ENCODE measurements around the gene CR1. TPM values are rescaled to one million over a fixed set of nuclear protein-coding genes. Genes with fewer than 3 reads are reported as not detected.
A peak's percentile ranks its signal among the peaks of the same experiment; 100 is the strongest.
"Not testable (repeated sequence)": the region's sequence is repeated elsewhere in the genome, so short reads cannot be mapped to it uniquely, and the experiment has no call there.

Gene CR1
- total RNA-seq, 1 donor from 2014 or later: 0.51 TPM

DNA sequence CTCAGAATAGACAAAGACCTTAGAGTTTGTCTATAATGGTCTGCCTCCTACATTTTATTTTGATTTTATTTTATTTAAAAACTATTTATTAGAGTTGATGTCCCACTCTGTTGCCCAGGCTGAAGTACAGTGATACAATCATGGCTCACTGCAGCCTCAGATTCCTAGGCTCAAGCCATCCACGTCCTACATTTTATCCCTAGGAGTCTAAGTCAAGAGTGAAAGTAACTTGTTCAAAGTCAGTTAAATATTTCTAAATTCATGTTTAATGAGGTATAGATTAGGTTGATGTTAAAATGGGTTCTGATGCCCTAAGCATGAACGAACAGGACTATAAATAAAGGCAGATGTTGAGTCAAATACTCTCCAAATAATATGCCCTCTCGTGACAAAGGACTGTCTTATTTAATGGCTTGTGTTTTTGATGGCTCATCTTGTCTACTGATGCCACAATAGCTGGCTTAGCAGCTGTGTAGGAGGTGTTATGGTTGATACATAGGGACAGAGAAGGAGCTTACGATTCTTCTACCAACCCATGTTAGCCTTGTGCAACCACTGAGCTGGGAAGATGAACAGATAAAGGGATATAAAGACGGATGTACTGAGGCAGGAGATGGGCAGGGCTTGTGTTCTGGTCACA lies 83.0 kb downstream of the CR1 start:
- H3K9me3 Mint-ChIP-seq (ENCODE audit: unreplicated experiment): no peaks in the 10 kb centered on the region
- no peak overlapping the region for H3K27ac Mint-ChIP-seq (ENCODE audit: unreplicated experiment)
- no peaks in the 10 kb centered on the region for H3K27me3 Mint-ChIP-seq (ENCODE audit: unreplicated experiment)
- no peaks in the 10 kb centered on the region for H3K36me3 Mint-ChIP-seq (ENCODE audit: low read depth, unreplicated experiment)
- H3K4me3 Mint-ChIP-seq (ENCODE audit: unreplicated experiment): no peak overlapping the region
- peaks cover 10% of the 10 kb centered on the region for H3K4me1 Mint-ChIP-seq (ENCODE audit: unreplicated experiment)
- DNase-seq (ENCODE audit: low spot score): no peak
- TF ChIP-seq, protein P1, sequence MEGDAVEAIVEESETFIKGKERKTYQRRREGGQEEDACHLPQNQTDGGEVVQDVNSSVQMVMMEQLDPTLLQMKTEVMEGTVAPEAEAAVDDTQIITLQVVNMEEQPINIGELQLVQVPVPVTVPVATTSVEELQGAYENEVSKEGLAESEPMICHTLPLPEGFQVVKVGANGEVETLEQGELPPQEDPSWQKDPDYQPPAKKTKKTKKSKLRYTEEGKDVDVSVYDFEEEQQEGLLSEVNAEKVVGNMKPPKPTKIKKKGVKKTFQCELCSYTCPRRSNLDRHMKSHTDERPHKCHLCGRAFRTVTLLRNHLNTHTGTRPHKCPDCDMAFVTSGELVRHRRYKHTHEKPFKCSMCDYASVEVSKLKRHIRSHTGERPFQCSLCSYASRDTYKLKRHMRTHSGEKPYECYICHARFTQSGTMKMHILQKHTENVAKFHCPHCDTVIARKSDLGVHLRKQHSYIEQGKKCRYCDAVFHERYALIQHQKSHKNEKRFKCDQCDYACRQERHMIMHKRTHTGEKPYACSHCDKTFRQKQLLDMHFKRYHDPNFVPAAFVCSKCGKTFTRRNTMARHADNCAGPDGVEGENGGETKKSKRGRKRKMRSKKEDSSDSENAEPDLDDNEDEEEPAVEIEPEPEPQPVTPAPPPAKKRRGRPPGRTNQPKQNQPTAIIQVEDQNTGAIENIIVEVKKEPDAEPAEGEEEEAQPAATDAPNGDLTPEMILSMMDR (IDR thresholded peaks at IDR 0.05; ENCODE audit: unreplicated experiment): no peak

DNA sequence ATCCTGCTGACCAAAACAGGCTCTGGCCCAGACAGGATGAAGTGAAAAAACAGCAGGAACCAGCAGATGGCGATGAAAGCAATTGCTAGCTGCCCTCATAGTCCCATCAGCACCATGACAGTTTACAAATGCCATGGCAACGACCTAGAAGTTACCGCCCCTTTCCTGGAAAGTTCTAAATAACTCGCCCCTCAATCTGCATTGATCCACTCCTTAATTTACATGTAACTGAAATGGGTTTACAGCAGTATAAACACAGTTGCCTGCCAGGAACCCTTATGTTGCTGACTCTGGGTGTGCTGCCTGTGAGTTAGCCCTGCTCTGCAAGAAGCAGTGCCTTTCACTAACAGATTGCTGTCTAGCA lies 83.5 kb downstream of the CR1 start:
- H3K9me3 Mint-ChIP-seq (ENCODE audit: unreplicated experiment): no peaks in the 10 kb centered on the region
- H3K4me1 Mint-ChIP-seq (ENCODE audit: unreplicated experiment): peaks cover 10% of the 10 kb centered on the region
- TF ChIP-seq, protein P1 (IDR thresholded peaks at IDR 0.05; ENCODE audit: unreplicated experiment): peak; percentile 53
- H3K27ac Mint-ChIP-seq (ENCODE audit: unreplicated experiment): peak overlapping the region; percentile 81
- DNase-seq (ENCODE audit: low spot score): peak; percentile 75
- H3K36me3 Mint-ChIP-seq (ENCODE audit: low read depth, unreplicated experiment): no peaks in the 10 kb centered on the region
- H3K4me3 Mint-ChIP-seq (ENCODE audit: unreplicated experiment): no peak overlapping the region
- H3K27me3 Mint-ChIP-seq (ENCODE audit: unreplicated experiment): no peaks in the 10 kb centered on the region

DNA sequence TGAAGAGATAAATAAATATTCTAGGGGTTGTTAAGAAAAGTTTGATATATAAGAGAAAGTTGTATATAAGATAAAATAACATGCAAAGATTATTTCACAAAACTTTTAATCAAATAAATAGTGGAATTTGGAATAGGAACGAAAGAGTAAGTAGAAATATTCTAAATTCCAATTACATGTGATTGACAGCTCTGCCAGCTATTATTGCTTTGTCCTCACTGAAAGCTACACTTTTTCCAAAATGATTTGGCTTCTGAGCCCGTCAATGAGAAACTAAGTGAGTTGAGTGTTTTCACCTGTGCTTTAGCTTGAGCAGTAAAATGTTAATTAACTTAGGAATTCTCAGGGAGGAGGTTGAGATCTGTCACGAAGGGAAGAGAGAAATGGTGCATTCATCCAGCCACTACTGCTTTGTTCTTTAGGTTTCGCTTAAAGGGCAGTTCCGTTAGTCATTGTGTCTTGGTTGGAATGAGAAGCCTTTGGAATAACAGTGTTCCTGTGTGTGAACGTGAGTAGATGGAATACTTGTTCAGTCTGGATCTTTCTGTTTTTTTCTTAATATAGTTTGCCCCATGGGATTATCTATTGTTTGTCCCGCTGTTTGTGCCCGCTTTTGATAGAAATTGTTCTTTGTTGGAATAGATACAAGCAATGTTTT lies 85.7 kb downstream of the CR1 start:
- H3K4me1 Mint-ChIP-seq (ENCODE audit: unreplicated experiment): peaks cover 10% of the 10 kb centered on the region
- TF ChIP-seq, protein P1 (IDR thresholded peaks at IDR 0.05; ENCODE audit: unreplicated experiment): no peak
- H3K27ac Mint-ChIP-seq (ENCODE audit: unreplicated experiment): no peak overlapping the region
- no peaks in the 10 kb centered on the region for H3K36me3 Mint-ChIP-seq (ENCODE audit: low read depth, unreplicated experiment)
- no peak overlapping the region for H3K4me3 Mint-ChIP-seq (ENCODE audit: unreplicated experiment)
- peaks cover 3% of the 10 kb centered on the region for H3K27me3 Mint-ChIP-seq (ENCODE audit: unreplicated experiment)
- H3K9me3 Mint-ChIP-seq (ENCODE audit: unreplicated experiment): no peaks in the 10 kb centered on the region
- DNase-seq (ENCODE audit: low spot score): no peak

DNA sequence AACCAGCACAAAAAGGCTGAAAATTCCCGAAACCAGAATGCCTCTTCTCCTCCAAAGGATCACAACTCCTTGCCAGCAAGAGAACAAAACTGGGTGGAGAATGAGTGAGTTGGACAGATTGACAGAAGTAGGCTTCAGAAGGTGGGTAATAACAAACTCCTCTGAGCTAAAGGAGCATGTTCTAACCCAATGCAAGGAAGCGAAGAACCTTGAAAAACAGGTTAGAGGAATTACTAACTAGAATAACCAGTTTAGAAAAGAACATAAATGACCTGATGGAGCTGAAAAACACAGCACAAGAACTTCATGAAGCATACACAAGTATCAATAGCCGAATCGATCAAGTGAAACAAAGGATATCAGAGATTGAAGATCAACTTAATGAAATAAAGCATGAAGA lies 93.5 kb downstream of the CR1 start:
- H3K4me3 Mint-ChIP-seq (ENCODE audit: unreplicated experiment); DNase-seq (ENCODE audit: low spot score); H3K9me3 Mint-ChIP-seq (ENCODE audit: unreplicated experiment); H3K27ac Mint-ChIP-seq (ENCODE audit: unreplicated experiment); H3K4me1 Mint-ChIP-seq (ENCODE audit: unreplicated experiment); H3K36me3 Mint-ChIP-seq (ENCODE audit: low read depth, unreplicated experiment); H3K27me3 Mint-ChIP-seq (ENCODE audit: unreplicated experiment): not testable (repeated sequence)

DNA sequence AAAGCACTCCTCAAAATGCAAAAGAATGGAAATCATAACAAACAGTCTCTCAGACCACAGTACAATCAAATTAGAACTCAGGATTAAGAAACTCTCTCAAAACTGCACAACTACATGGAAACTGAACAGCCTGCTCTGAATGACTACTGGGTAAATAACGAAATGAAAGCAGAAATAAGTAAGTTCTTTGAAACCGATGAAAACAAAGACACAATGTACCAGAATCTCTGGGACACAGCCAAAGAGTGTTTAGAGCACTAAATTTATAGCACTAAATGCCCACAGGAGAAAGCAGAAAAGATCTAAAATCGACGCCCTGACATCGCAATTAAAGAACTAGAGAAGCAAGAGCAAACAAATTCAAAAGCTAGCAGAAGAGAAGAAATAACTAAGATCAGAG lies 95.2 kb downstream of the CR1 start:
- not testable (repeated sequence) for DNase-seq (ENCODE audit: low spot score); H3K27ac Mint-ChIP-seq (ENCODE audit: unreplicated experiment); H3K36me3 Mint-ChIP-seq (ENCODE audit: low read depth, unreplicated experiment); H3K9me3 Mint-ChIP-seq (ENCODE audit: unreplicated experiment); H3K27me3 Mint-ChIP-seq (ENCODE audit: unreplicated experiment); H3K4me1 Mint-ChIP-seq (ENCODE audit: unreplicated experiment)
- peak overlapping the region; percentile 39 for H3K4me3 Mint-ChIP-seq (ENCODE audit: unreplicated experiment)

DNA sequence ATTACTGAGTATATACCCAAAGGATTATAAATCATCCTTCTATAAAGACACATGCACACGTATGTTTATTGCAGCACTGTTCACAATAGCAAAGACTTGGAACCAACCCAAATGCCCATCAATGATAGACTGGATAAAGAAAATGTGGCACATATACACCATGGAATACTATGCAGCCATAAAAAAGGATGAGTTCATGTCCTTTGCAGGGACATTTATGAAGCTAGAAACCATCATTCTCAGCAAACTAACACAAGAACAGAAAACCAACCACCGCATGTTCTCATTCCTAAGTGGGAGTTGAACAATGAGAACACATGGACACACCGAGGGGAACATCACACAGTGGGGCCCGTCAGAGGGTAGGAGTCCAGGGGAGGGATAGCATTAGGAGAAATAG lies 98.1 kb downstream of the CR1 start:
- H3K9me3 Mint-ChIP-seq (ENCODE audit: unreplicated experiment); DNase-seq (ENCODE audit: low spot score); H3K4me1 Mint-ChIP-seq (ENCODE audit: unreplicated experiment); H3K36me3 Mint-ChIP-seq (ENCODE audit: low read depth, unreplicated experiment); H3K4me3 Mint-ChIP-seq (ENCODE audit: unreplicated experiment); H3K27me3 Mint-ChIP-seq (ENCODE audit: unreplicated experiment); H3K27ac Mint-ChIP-seq (ENCODE audit: unreplicated experiment): not testable (repeated sequence)

Measured in endothelial cell (in vitro differentiated cells).